Measurements from ENCODE around the gene LAPTM5. TPM values are rescaled to one million over a fixed set of nuclear protein-coding genes. Genes with fewer than 3 reads are reported as not detected.

Gene LAPTM5
- total and polyA plus RNA-seq, 3 donors from 2014 or later = 2.0 to 46.9 (median 16.3) TPM

DNA sequence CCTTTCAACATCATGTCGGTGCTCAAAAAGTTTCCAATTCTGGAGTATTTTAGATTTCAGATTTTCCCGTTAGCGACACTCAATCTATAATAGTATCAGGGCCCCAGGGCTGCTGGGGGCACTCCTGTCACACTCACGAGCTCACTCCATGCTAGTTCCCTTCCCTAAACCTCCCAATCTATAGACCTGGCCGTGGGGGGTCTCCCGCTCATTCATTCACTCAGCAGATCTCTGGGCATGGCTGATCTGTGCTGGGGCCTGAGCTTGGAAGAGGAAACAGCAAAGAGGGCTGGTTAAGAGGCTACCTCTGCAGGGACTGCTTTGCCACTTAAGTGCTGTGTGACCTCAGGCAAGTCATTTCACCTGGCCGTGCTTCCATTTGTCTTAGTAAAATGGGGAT is 46.8 kb upstream of the LAPTM5 start:
- TF ChIP-seq POLR2A (IDR thresholded peaks at IDR 0.05) = no peak
- TF ChIP-seq, protein P1, sequence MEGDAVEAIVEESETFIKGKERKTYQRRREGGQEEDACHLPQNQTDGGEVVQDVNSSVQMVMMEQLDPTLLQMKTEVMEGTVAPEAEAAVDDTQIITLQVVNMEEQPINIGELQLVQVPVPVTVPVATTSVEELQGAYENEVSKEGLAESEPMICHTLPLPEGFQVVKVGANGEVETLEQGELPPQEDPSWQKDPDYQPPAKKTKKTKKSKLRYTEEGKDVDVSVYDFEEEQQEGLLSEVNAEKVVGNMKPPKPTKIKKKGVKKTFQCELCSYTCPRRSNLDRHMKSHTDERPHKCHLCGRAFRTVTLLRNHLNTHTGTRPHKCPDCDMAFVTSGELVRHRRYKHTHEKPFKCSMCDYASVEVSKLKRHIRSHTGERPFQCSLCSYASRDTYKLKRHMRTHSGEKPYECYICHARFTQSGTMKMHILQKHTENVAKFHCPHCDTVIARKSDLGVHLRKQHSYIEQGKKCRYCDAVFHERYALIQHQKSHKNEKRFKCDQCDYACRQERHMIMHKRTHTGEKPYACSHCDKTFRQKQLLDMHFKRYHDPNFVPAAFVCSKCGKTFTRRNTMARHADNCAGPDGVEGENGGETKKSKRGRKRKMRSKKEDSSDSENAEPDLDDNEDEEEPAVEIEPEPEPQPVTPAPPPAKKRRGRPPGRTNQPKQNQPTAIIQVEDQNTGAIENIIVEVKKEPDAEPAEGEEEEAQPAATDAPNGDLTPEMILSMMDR (IDR thresholded peaks at IDR 0.05) = no peak
- no peak for DNase-seq
- Histone ChIP-seq H3K36me3 (ENCODE audit: low read depth, missing control alignments) (no peaks in the 10 kb centered on the region), H3K27me3 (no peaks in the 10 kb centered on the region), H3K4me3 (no peak overlapping the region), H3K4me1 (peaks cover 15% of the 10 kb centered on the region), H3K9me3 (no peaks in the 10 kb centered on the region), H3K27ac (no peak overlapping the region)
- WGBS, 2 donors = 90 to 93% methylated on average over 7 of the region's 7 CpGs
- intact Hi-C loops (cut with DNase I; ENCODE audit: low total_unique reads) = loop anchor here (5.0 kb wide), 1 partner anchor 108 kb away; no protein-coding TSS in a partner anchor

DNA sequence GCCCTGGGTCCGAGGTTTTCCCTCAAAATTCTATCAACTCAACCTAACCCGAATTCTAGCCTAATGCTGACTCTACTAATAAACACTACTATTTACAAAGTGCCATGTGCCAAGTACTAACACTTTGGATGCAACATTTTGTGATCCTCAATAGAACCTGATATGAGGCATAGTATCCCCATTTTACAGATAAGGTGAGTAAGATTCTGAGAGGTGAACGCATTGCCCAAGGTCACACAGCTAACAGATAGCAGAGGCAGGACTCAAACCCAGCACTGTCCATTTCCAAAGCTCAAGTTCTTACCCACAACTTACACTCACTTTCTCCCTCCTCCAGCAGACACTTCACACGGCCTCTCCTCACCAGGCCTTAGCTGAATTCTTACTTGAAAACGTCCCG is 46.0 kb upstream of the LAPTM5 start:
- intact Hi-C loops (cut with DNase I; ENCODE audit: low total_unique reads) = loop anchor here (5.0 kb wide), 1 partner anchor 109 kb away; no protein-coding TSS in a partner anchor
- DNase-seq = no peak
- Histone ChIP-seq H3K36me3 (ENCODE audit: low read depth, missing control alignments) (no peaks in the 10 kb centered on the region), H3K4me3 (no peak overlapping the region), H3K9me3 (no peaks in the 10 kb centered on the region), H3K27ac (no peak overlapping the region), H3K4me1 (peaks cover 19% of the 10 kb centered on the region), H3K27me3 (no peaks in the 10 kb centered on the region)
- 79 to 80% methylated on average over 6 of the region's 6 CpGs for WGBS, 2 donors
- TF ChIP-seq, protein P1 (IDR thresholded peaks at IDR 0.05) = no peak
- TF ChIP-seq POLR2A (IDR thresholded peaks at IDR 0.05) = no peak

DNA sequence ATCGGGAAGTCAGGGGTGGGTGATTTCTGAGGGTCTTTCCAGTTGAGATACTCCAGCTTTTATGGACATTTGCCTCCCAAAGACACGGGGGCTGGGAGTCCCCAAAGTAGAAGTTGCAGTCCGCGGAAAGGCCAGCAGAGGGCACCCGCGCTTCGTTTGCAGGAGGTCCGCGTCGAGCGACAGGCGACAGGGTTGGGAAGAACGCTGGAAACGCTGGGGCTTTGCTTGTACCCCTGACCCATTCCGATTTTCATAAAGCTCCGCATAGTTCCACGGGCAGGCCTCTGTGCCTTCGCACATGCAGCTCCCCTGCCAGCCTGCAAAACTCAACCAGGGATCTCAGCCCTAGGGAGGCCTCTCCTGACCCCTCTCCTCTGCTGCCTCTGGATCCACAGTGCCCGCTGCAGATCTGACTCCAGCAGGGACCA is 44.2 kb upstream of the LAPTM5 start:
- peaks cover 16% of the 10 kb centered on the region for H3K4me1 ChIP-seq
- peak overlapping the region in 1 of 2 donors; percentile 31 for H3K4me3 ChIP-seq
- 3 to 4% methylated on average over 11 to 19 of the region's 19 CpGs for WGBS, 2 donors
- intact Hi-C loops (cut with DNase I; ENCODE audit: low total_unique reads) = loop anchor here (5.0 kb wide), 1 partner anchor 111 kb away; no protein-coding TSS in a partner anchor
- H3K9me3 ChIP-seq = no peaks in the 10 kb centered on the region
- TF ChIP-seq, protein P1 (IDR thresholded peaks at IDR 0.05) = peak; percentile 82 to 96 (median 86)
- TF ChIP-seq POLR2A (IDR thresholded peaks at IDR 0.05) = no peak
- H3K27me3 ChIP-seq = no peaks in the 10 kb centered on the region
- H3K27ac ChIP-seq = no peak overlapping the region
- no peaks in the 10 kb centered on the region for H3K36me3 ChIP-seq (ENCODE audit: low read depth, missing control alignments)
- peak; percentile 90 for DNase-seq

DNA sequence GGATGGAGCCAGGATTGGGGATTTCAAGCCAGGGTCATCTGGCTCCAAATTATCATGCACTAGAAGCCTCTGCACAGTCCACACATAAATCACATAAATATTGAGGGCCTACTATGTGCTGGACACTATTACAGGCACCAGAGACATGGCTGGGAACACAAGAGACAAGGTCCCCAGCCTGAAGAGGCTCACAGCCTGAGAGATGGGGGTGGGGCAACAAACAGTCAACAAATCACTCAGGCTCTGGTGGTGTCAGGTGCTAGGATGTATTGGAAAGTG is 41.6 kb upstream of the LAPTM5 start:
- Histone ChIP-seq H3K36me3 (ENCODE audit: low read depth, missing control alignments) (no peaks in the 10 kb centered on the region), H3K4me3 (no peak overlapping the region), H3K9me3 (no peaks in the 10 kb centered on the region), H3K27me3 (no peaks in the 10 kb centered on the region), H3K27ac (no peak overlapping the region), H3K4me1 (peaks cover 16% of the 10 kb centered on the region)
- TF ChIP-seq, protein P1 (IDR thresholded peaks at IDR 0.05) = no peak
- no peak for TF ChIP-seq POLR2A (IDR thresholded peaks at IDR 0.05)
- intact Hi-C loops (cut with DNase I; ENCODE audit: low total_unique reads) = no loop called here
- DNase-seq = no peak
